GM23338 (cell line): ENCODE results near the gene ADD3. TPM values are rescaled to one million over a fixed set of nuclear protein-coding genes. Genes with fewer than 3 reads are reported as not detected.

Experiments used
- ATAC-seq: fragments of 200-7000 bp; cut with Tn5 transposase; 3 replicates; pipeline ENCODE4 v1.9.1; 2020
- DNase-seq: peaks from one replicate; pipeline ENCODE4 v3.0.0-alpha.2; 2015; ENCODE audit warnings: low spot score
- H2AFZ ChIP-seq: fragments of 200-600 bp; sonication (generic); 2 replicates; pipeline ENCODE4 v1.8.0; 2016; ENCODE audit warnings: antibody characterized with exemption, mild to moderate bottlenecking, moderate library complexity
- H3F3A ChIP-seq: fragments of 200-600 bp; sonication (generic); replicated peaks from 2 replicates; pipeline ENCODE4 v1.8.0; 2017; ENCODE audit warnings: antibody characterized with exemption, mixed run types, low read depth
- H3K27ac ChIP-seq: fragments of 200-600 bp; sonication (generic); 2 replicates; pipeline ENCODE4 v1.6.1; 2016; ENCODE audit warnings: low read depth
- H3K27me3 ChIP-seq: fragments of 200-600 bp; sonication (generic); 2 replicates; pipeline ENCODE4 v1.8.0; 2016; ENCODE audit warnings: mild to moderate bottlenecking, mixed run types, moderate library complexity; ENCODE audit not compliant: insufficient read depth
- H3K36me3 ChIP-seq: fragments of 200-600 bp; sonication (generic); 2 replicates; pipeline ENCODE4 v1.8.0; 2016; ENCODE audit warnings: mild to moderate bottlenecking; ENCODE audit not compliant: insufficient read depth
- H3K4me1 ChIP-seq: fragments of 200-600 bp; sonication (generic); 2 replicates; pipeline ENCODE4 v1.8.0; 2016; ENCODE audit warnings: mild to moderate bottlenecking, moderate library complexity; ENCODE audit not compliant: insufficient read depth
- H3K4me2 ChIP-seq: fragments of 200-600 bp; sonication (generic); 2 replicates; pipeline ENCODE4 v1.7.1; 2017; ENCODE audit warnings: mixed run types
- H3K4me3 ChIP-seq: fragments of 200-600 bp; sonication (generic); 2 replicates; pipeline ENCODE4 v1.6.1; 2016; ENCODE audit warnings: mixed run types
- H3K79me2 ChIP-seq: fragments of 200-600 bp; sonication (generic); replicated peaks from 2 replicates; pipeline ENCODE4 v1.8.0; 2017; ENCODE audit warnings: mild to moderate bottlenecking; ENCODE audit not compliant: insufficient read depth
- H3K9me2 ChIP-seq: fragments of 200-600 bp; sonication (generic); 2 replicates; pipeline ENCODE4 v1.8.0; 2017; ENCODE audit not compliant: insufficient read depth
- H4K20me1 ChIP-seq: fragments of 200-600 bp; sonication (generic); replicated peaks from 2 replicates; pipeline ENCODE4 v1.8.0; 2017; ENCODE audit warnings: mild to moderate bottlenecking; ENCODE audit not compliant: insufficient read depth
- H3K27ac Mint-ChIP-seq: 2 replicates; pipeline ENCODE4 v1.8.0; 2020; ENCODE audit warnings: inconsistent platforms, mild to moderate bottlenecking, moderate library complexity, mixed read lengths
- H3K27me3 Mint-ChIP-seq: 3 replicates; pipeline ENCODE4 v1.8.0; 2022; ENCODE audit warnings: low read depth, mild to moderate bottlenecking, moderate library complexity, mixed read lengths, inconsistent platforms; ENCODE audit not compliant: insufficient read depth, poor library complexity
- H3K36me3 Mint-ChIP-seq: 3 replicates; pipeline ENCODE4 v1.8.0; 2021; ENCODE audit warnings: low read depth, mild to moderate bottlenecking, inconsistent platforms, moderate library complexity, mixed read lengths
- H3K4me1 Mint-ChIP-seq: 3 replicates; pipeline ENCODE4 v1.8.0; 2020; ENCODE audit warnings: mild to moderate bottlenecking, inconsistent platforms, mixed read lengths
- H3K4me3 Mint-ChIP-seq: 3 replicates; pipeline ENCODE4 v1.8.0; 2021; ENCODE audit warnings: moderate library complexity, mild to moderate bottlenecking, inconsistent platforms, mixed read lengths
- H3K9me3 Mint-ChIP-seq: 3 replicates; pipeline ENCODE4 v1.8.0; 2020; ENCODE audit warnings: moderate library complexity, mild to moderate bottlenecking, inconsistent platforms, mixed read lengths
- EZH2 ChIP-seq: fragments of 200-600 bp; sonication (generic); IDR thresholded peaks from one replicate; pipeline ENCODE4 v1.8.0; 2017; ENCODE audit warnings: antibody characterized with exemption, mild to moderate bottlenecking, low read depth; ENCODE audit not compliant: unreplicated experiment
- JUNB ChIP-seq: IDR thresholded peaks from one replicate; pipeline ENCODE4 v1.6.1; 2016; ENCODE audit warnings: antibody characterized with exemption; ENCODE audit not compliant: unreplicated experiment
- NANOG ChIP-seq: IDR thresholded peaks from 2 replicates; pipeline ENCODE4 v1.6.1; 2016; ENCODE audit warnings: antibody characterized with exemption, borderline replicate concordance
- POLR2AphosphoS5 ChIP-seq: IDR thresholded peaks from 2 replicates; pipeline ENCODE4 v1.6.1; 2016; ENCODE audit warnings: antibody characterized with exemption, low read depth
- REST ChIP-seq: IDR thresholded peaks from one replicate; pipeline ENCODE4 v1.6.1; 2018; ENCODE audit warnings: antibody characterized with exemption; ENCODE audit not compliant: unreplicated experiment
- STAT1 ChIP-seq: IDR thresholded peaks from one replicate; pipeline ENCODE4 v1.6.1; 2016; ENCODE audit warnings: antibody characterized with exemption; ENCODE audit not compliant: unreplicated experiment
- ZNF114 ChIP-seq: fragments of 250-450 bp; sonication (Bioruptor Pico); IDR thresholded peaks from 2 replicates; pipeline ENCODE4 v1.5.0; 2020; ENCODE audit warnings: mild to moderate bottlenecking, moderate library complexity
- ZNF331 ChIP-seq: fragments of 250-450 bp; sonication (Bioruptor Pico); IDR thresholded peaks from 2 replicates; pipeline ENCODE4 v1.5.0; 2020; ENCODE audit warnings: low read depth, mild to moderate bottlenecking, moderate library complexity
- ZNF462 ChIP-seq: fragments of 250-450 bp; sonication (Bioruptor Pico); IDR thresholded peaks from 2 replicates; pipeline ENCODE4 v1.5.0; 2020; ENCODE audit warnings: mild to moderate bottlenecking, moderate library complexity
- polyA plus RNA-seq: library from polyadenylated mRNA; unstranded; fragments of >200 nt; fragmentation: Nextera tagmentation; extraction: Ambion mirVana; gene quantifications from 2 replicates; pipeline ENCODE4 v1.2.1, GENCODE V29; 2016
- total RNA-seq: library from RNA; depleted of rRNA; stranded (reverse); fragments of >200 nt; shearing (Covaris generic); gene quantifications from 2 replicates; pipeline ENCODE4 v1.2.3, GENCODE V29; 2014

Gene ADD3
- total and polyA plus RNA-seq, 2 experiments from 2014 or later = 68.5 to 767 TPM

- H3K4me1 Mint-ChIP-seq = peaks cover 44% of the 10 kb centered on the region
- TF ChIP-seq NANOG = no peak
- H3K27me3 ChIP-seq = no peaks in the 10 kb centered on the region
- no peaks in the 10 kb centered on the region for H3K36me3 Mint-ChIP-seq
- peaks cover 2% of the 10 kb centered on the region for H3K27me3 Mint-ChIP-seq
- no peak overlapping the region for H3K27ac ChIP-seq
- H2AFZ ChIP-seq = no peak overlapping the region
- H4K20me1 ChIP-seq = no peaks in the 10 kb centered on the region
- ATAC-seq (no peak), DNase-seq (no peak)
- H3K36me3 ChIP-seq = no peaks in the 10 kb centered on the region
- H3K4me1 ChIP-seq = peaks cover 33% of the 10 kb centered on the region
- H3K9me2 ChIP-seq = no peaks in the 10 kb centered on the region
- no peaks in the 10 kb centered on the region for H3K9me3 Mint-ChIP-seq
- H3K4me2 ChIP-seq = no peak overlapping the region
- no peaks in the 10 kb centered on the region for H3K79me2 ChIP-seq
- H3K4me3 Mint-ChIP-seq = no peak overlapping the region
- no peak overlapping the region for H3K27ac Mint-ChIP-seq
- no peaks in the 10 kb centered on the region for H3F3A ChIP-seq
- H3K4me3 ChIP-seq = no peak overlapping the region
Observed at GRCh38 chr10:109963439-109963838, 44.3 kb upstream of the ADD3 start.

GRCh38 chr10:109964318-109964717, 43.5 kb upstream of the ADD3 start:
- H3K9me2 ChIP-seq = no peaks in the 10 kb centered on the region
- Mint-ChIP-seq H3K4me3 (no peak overlapping the region), H3K4me1 (peaks cover 48% of the 10 kb centered on the region), H3K27me3 (peaks cover 2% of the 10 kb centered on the region), H3K27ac (peak overlapping the region; percentile 24; the same call in 1 of the 2 replicates), H3K36me3 (no peaks in the 10 kb centered on the region), H3K9me3 (no peaks in the 10 kb centered on the region)
- H3K79me2 ChIP-seq = no peaks in the 10 kb centered on the region
- no peak overlapping the region for H2AFZ ChIP-seq
- no peak for ATAC-seq
- TF ChIP-seq NANOG = no peak
- no peak for TF ChIP-seq STAT1
- TF ChIP-seq ZNF114 (CRISPR knock-in tag) = no peak
- no peak for TF ChIP-seq ZNF331
- TF ChIP-seq JUNB = no peak
- no peak for TF ChIP-seq REST
- no peak for TF ChIP-seq POLR2AphosphoS5
- no peak for TF ChIP-seq ZNF462 (CRISPR knock-in tag)
- TF ChIP-seq EZH2 = no peak
- H3K4me2 ChIP-seq = no peak overlapping the region
- H3K4me3 ChIP-seq = no peak overlapping the region
- no peak overlapping the region for H3K27ac ChIP-seq
- peaks cover 33% of the 10 kb centered on the region for H3K4me1 ChIP-seq
- H3F3A ChIP-seq = no peaks in the 10 kb centered on the region
- DNase-seq = no peak
- no peaks in the 10 kb centered on the region for H4K20me1 ChIP-seq
- no peaks in the 10 kb centered on the region for H3K36me3 ChIP-seq
- H3K27me3 ChIP-seq = no peaks in the 10 kb centered on the region
